ENCODE results near the gene RNF17.

RNF17 gene

DNA sequence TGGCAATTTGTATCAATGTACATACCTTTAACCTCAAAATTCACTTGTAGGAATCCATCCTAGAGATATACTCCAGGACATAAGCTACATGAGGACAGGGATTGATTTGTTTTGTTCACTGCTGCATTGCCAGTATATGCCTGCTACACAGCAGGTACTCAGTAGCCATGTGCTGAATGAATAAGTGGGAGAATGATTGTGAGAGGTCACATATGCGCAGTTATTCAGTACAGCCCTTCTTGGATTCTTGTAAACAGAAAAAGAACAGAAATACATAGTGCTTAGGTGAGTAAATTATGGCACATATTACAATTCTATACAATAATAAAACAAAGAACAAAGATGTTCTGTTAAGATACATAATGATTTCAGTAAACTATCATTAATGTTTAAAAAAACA lies 133.3 kb downstream of the RNF17 start:
- TF ChIP-seq, protein P1, sequence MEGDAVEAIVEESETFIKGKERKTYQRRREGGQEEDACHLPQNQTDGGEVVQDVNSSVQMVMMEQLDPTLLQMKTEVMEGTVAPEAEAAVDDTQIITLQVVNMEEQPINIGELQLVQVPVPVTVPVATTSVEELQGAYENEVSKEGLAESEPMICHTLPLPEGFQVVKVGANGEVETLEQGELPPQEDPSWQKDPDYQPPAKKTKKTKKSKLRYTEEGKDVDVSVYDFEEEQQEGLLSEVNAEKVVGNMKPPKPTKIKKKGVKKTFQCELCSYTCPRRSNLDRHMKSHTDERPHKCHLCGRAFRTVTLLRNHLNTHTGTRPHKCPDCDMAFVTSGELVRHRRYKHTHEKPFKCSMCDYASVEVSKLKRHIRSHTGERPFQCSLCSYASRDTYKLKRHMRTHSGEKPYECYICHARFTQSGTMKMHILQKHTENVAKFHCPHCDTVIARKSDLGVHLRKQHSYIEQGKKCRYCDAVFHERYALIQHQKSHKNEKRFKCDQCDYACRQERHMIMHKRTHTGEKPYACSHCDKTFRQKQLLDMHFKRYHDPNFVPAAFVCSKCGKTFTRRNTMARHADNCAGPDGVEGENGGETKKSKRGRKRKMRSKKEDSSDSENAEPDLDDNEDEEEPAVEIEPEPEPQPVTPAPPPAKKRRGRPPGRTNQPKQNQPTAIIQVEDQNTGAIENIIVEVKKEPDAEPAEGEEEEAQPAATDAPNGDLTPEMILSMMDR (IDR thresholded peaks at IDR 0.05; ENCODE audit: control extremely low read depth, extremely low read depth, low read depth, missing control alignments) = no peak
- DNase-seq (ENCODE audit: extremely low spot score) = no peak
- CTCF ChIA-PET = no interaction called here
- POLR2A ChIA-PET = no interaction called here

DNA sequence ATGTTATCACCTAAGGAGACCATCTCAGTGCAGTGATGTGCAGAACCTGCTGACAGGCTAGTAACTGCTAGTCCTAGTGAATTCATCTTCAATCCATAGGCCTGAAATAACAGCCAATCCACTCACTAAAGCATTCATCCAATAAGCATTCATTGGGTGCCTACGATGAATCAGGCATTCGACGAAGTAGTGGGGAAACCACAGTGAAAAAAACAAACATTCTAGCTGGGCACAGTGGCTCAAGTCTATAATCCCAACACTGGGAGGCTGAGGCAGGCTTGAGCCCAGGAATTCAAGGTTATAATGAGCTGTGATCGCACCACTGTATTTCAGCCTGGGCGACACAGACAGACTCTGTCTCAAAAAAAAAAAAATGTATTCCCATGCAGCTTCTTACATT lies 135.6 kb downstream of the RNF17 start:
- TF ChIP-seq, protein P1 (IDR thresholded peaks at IDR 0.05; ENCODE audit: control extremely low read depth, extremely low read depth, low read depth, missing control alignments) = no peak
- ChIA-PET POLR2A (no interaction called here), CTCF (interaction anchor here (0.7 kb wide), 2 partner anchors 10 to 172 kb away, joined by 3 to 4 read pairs; no protein-coding TSS in a partner anchor)
- DNase-seq (ENCODE audit: extremely low spot score) = no peak

DNA sequence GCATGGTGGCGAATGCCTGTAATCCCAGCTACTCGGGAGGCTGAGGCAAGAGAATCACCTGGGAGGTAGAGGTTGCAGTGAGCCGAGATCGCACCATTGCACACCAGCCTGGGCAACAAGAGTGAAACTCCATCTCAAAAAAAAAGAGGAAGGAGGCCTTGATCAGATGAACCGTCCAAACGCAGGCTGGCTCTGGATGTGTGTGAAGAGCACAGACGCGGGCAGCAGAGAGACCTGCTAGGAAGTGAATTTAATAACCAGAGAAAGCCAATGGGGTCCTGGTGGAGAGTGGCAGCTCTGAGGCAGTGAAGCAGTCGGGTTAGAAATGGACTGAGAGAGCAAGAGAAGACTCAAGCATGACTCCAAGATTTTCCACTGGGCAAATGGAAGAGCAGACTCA lies 136.5 kb downstream of the RNF17 start:
- TF ChIP-seq, protein P1 (IDR thresholded peaks at IDR 0.05; ENCODE audit: control extremely low read depth, extremely low read depth, low read depth, missing control alignments) = no peak
- ChIA-PET CTCF (interaction anchor here (0.8 kb wide), 1 partner anchor 11 kb away, joined by 3 read pairs; no protein-coding TSS in a partner anchor), POLR2A (no interaction called here)
- DNase-seq (ENCODE audit: extremely low spot score) = no peak

DNA sequence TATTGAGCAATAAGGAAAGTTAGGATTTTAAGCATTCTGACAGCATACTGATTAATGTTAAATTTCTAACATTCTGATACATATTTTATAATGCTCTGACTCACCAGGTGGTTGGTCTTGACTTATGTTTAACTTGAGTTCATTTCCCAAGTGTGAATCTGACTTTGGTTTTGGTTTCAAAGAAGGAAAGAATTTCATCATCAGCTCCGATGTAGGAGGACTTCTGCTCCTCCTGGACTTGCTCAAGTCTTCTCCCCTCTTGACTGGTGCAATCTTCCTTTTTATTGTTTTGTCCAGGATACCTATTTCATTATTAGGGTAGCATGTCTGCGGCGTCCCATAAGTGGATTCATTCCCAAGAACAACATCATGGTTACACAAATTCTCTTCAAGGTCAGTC lies 141.3 kb downstream of the RNF17 start:
- ChIA-PET POLR2A (no interaction called here), CTCF (interaction anchor here (1.7 kb wide), 1 partner anchor 14 kb away, joined by 3 read pairs; no protein-coding TSS in a partner anchor)
- TF ChIP-seq, protein P1 (IDR thresholded peaks at IDR 0.05; ENCODE audit: control extremely low read depth, extremely low read depth, low read depth, missing control alignments) = no peak
- DNase-seq (ENCODE audit: extremely low spot score) = no peak

DNA sequence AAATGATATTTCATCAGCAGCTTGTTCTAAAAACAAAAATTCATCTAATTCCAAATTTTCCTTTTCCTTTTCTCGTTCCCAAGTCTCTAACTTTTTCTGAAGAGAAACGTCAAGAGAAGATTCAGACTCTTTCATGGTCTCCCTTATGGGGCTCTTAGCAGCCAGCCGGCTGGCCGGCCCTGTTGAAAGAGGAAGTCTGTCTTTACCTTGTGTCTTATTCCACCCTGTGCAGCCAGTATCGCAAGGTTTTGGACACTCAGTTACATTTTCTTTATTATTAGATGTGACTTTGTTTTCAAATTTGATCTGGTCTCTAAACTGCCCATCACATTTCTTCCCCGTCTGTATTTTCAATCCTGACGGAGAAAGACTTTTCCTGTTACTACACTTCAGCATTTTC lies 142.3 kb downstream of the RNF17 start:
- DNase-seq (ENCODE audit: extremely low spot score) = no peak
- ChIA-PET POLR2A (no interaction called here), CTCF (interaction anchor here (1.7 kb wide), 1 partner anchor 15 kb away, joined by 3 read pairs; no protein-coding TSS in a partner anchor)
- TF ChIP-seq, protein P1 (IDR thresholded peaks at IDR 0.05; ENCODE audit: control extremely low read depth, extremely low read depth, low read depth, missing control alignments) = no peak

GRCh38 chr13:24910502-24911132 lies 146.6 kb downstream of the RNF17 start:
- TF ChIP-seq, protein P1 (IDR thresholded peaks at IDR 0.05; ENCODE audit: control extremely low read depth, extremely low read depth, low read depth, missing control alignments) = no peak
- CTCF ChIA-PET = no interaction called here
- POLR2A ChIA-PET = no interaction called here
- no peak for DNase-seq (ENCODE audit: extremely low spot score)

Measured in GM10248 (cell line).